Upper lobe of left lung (tissue), 4 donors: Measurements from ENCODE around the gene OR13D1.

Experiments
- CTCF ChIP-seq, 6 experiments: fragments of 450-650 bp in 4 of 6; fragments of 200-600 bp in 2 of 6; sonication (generic) in 2 of 6; IDR thresholded peaks; one replicate each; pipeline ENCODE4 v1.5.1; 2016 to 2019; ENCODE audit warnings: antibody characterized with exemption in 6 of 6
- POLR2AphosphoS5 ChIP-seq, 2 donors: sonication (generic); formaldehyde crosslinking; IDR thresholded peaks; one replicate each; pipeline ENCODE4 v1.5.1; 2017; ENCODE audit warnings: antibody characterized with exemption in 2 of 2

DNA sequence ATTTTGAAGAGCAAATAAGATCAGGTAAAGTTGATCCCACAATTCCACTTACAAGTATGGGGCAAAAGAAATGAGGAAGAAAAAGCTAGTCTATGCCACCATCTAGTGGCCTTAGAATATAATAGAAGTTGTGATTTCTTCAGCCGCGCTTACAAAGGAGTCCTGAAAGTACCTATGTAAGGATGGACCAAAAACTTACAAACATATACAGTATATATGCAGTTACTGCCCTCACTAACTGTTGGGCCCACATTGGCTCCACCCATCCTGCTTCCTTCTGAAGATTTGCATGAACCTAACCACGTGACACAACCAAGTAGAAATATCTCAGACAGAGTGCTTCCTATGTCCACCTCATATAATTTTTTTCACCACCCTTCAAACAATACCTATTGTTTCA lies 11.7 kb upstream of the OR13D1 start:
- peak in 3 of 6 experiments; percentile 29 to 42 (median 40) for TF ChIP-seq CTCF (IDR thresholded peaks at IDR 0.05)
- TF ChIP-seq POLR2AphosphoS5 (IDR thresholded peaks at IDR 0.05) = no peak
